Vagina (tissue), 2 donors: Measurements from ENCODE around the gene FAM53B.

Experiments used
- POLR2AphosphoS5 ChIP-seq, 2 donors: sonication (generic); formaldehyde crosslinking; IDR thresholded peaks; one replicate each; pipeline ENCODE4 v1.9.0; 2017; ENCODE audit warnings: antibody characterized with exemption in 2 of 2, mild to moderate bottlenecking in 2 of 2, low read depth in 1 of 2; ENCODE audit not compliant: insufficient read depth in 1 of 2
- TF ChIP-seq, protein P1 (sequence below), 3 experiments: fragments of 450-650 bp in 2 of 3; fragments of 200-600 bp in 1 of 3; sonication (generic) in 1 of 3; IDR thresholded peaks; one replicate each; pipeline ENCODE4 v1.5.1; 2017 to 2019; ENCODE audit warnings: antibody characterized with exemption in 3 of 3, mild to moderate bottlenecking in 2 of 3, moderate library complexity in 2 of 3

DNA sequence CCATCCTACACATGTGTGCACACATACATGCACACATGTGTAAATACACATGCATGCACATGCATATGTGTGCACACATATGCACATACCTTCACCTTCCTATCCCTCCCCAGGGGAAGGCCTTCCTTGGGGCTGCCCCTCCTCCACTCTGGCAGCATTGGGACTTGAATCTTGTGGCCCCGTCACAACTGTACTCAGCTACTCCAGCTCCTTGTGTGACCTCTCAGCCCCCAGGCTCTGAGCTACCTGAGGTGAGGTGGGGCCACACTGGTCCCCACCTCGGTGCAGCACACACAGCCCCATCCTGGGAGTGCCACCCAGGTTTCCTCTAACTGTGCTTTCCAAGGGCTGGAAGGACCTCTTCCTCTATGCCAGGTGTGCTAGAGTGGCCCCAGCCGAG lies 166.5 kb downstream of the FAM53B start:
- TF ChIP-seq, protein P1, sequence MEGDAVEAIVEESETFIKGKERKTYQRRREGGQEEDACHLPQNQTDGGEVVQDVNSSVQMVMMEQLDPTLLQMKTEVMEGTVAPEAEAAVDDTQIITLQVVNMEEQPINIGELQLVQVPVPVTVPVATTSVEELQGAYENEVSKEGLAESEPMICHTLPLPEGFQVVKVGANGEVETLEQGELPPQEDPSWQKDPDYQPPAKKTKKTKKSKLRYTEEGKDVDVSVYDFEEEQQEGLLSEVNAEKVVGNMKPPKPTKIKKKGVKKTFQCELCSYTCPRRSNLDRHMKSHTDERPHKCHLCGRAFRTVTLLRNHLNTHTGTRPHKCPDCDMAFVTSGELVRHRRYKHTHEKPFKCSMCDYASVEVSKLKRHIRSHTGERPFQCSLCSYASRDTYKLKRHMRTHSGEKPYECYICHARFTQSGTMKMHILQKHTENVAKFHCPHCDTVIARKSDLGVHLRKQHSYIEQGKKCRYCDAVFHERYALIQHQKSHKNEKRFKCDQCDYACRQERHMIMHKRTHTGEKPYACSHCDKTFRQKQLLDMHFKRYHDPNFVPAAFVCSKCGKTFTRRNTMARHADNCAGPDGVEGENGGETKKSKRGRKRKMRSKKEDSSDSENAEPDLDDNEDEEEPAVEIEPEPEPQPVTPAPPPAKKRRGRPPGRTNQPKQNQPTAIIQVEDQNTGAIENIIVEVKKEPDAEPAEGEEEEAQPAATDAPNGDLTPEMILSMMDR (IDR thresholded peaks at IDR 0.05): no peak
- TF ChIP-seq POLR2AphosphoS5 (IDR thresholded peaks at IDR 0.05; ENCODE audit: insufficient read depth in 1 of 2, low read depth in 1 of 2): no peak
